Mucosa of rectum (tissue), 2 donors: ENCODE measurements around the gene CORO7.

Experiments
- H3K27ac ChIP-seq, 2 donors: one replicate each; pipeline ENCODE4 v1.7.0; 2013; ENCODE audit warnings: inconsistent platforms in 2 of 2, low read depth in 2 of 2, low read length in 2 of 2
- H3K27me3 ChIP-seq, 2 donors: one replicate each; pipeline ENCODE4 v1.7.0; 2013; ENCODE audit warnings: low read length in 2 of 2; ENCODE audit not compliant: control insufficient read depth in 2 of 2, insufficient read depth in 2 of 2
- H3K36me3 ChIP-seq, 2 donors: one replicate each; pipeline ENCODE4 v1.7.0; 2013; ENCODE audit warnings: low read length in 2 of 2; ENCODE audit not compliant: control insufficient read depth in 2 of 2, insufficient read depth in 2 of 2
- H3K4me1 ChIP-seq, 2 donors: one replicate each; pipeline ENCODE4 v1.7.0; 2013; ENCODE audit warnings: low read length in 2 of 2, mild to moderate bottlenecking in 1 of 2; ENCODE audit not compliant: control insufficient read depth in 2 of 2, insufficient read depth in 2 of 2
- H3K4me3 ChIP-seq, 2 donors: one replicate each; pipeline ENCODE4 v1.7.0; 2013; ENCODE audit warnings: low read length in 2 of 2
- H3K9ac ChIP-seq, 2 donors: one replicate each; pipeline ENCODE4 v1.7.0; 2013; ENCODE audit warnings: low read length in 2 of 2, low read depth in 1 of 2, mild to moderate bottlenecking in 1 of 2
- H3K9me3 ChIP-seq, 2 donors: one replicate each; pipeline ENCODE4 v1.7.0; 2013; ENCODE audit warnings: low read length in 2 of 2; ENCODE audit not compliant: control insufficient read depth in 2 of 2
- donor health status: healthy.
- donor health status: Normal muscosa, but diverticular disease.

The CORO7 gene

GRCh38 chr16:4390266-4391260 is 25.8 kb downstream of the CORO7 start:
- Histone ChIP-seq H3K36me3 (peaks cover 20 to 29% of the 10 kb centered on the region in 2 donors), H3K9me3 (no peaks in the 10 kb centered on the region), H3K4me1 (no peaks in the 10 kb centered on the region), H3K9ac (no peak overlapping the region), H3K4me3 (no peak overlapping the region), H3K27ac (no peak overlapping the region), H3K27me3 (no peaks in the 10 kb centered on the region)

DNA sequence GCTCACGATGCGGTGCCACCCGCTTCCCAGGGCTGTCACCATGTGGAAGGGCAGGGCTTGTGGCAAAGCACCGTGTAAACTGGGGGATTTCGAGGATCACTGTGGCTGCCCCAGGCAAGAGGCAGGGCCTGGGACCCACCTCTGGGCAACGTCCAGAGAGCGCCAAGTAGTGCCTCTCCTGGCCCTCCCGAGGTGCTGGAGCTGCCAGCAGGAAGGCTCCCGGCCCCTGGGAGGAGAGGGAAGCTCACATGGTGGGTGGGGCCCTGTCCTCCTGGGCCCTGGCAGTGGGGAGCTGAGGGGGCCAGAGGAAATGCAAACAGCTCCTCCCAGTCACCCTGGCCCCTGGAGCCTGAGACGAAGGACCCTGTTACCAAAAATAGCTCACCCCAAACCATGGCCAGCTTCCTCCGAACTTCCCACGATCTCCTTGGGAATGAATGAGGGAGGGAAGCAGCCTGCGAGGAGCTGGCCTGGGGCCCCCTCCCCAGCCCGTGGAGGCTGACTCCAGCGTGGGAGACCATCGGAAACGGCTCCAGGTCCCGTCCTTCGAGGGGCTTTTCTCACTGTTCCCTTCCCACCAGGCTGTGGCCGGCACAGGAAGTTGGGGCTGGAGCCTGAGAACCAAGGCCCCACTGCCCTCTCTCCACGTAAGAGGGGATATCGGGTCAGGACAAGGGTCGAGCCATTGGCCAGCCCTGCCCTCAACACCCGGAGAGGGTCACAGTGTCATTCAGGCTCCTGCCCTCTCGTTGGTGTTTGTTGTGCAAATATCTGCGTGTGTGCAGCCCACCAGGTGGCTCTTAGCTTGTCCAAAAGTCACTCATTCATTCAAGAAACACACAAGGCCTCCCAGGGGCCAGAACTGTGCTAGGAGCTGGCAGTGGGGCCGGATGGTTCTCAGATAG is 27.1 kb downstream of the CORO7 start:
- H3K9me3 ChIP-seq: no peaks in the 10 kb centered on the region
- H3K27ac ChIP-seq: no peak overlapping the region
- H3K36me3 ChIP-seq: peaks cover 18 to 24% of the 10 kb centered on the region in 2 donors
- no peaks in the 10 kb centered on the region for H3K27me3 ChIP-seq
- H3K9ac ChIP-seq: no peak overlapping the region
- H3K4me3 ChIP-seq: no peak overlapping the region
- H3K4me1 ChIP-seq: no peaks in the 10 kb centered on the region

DNA sequence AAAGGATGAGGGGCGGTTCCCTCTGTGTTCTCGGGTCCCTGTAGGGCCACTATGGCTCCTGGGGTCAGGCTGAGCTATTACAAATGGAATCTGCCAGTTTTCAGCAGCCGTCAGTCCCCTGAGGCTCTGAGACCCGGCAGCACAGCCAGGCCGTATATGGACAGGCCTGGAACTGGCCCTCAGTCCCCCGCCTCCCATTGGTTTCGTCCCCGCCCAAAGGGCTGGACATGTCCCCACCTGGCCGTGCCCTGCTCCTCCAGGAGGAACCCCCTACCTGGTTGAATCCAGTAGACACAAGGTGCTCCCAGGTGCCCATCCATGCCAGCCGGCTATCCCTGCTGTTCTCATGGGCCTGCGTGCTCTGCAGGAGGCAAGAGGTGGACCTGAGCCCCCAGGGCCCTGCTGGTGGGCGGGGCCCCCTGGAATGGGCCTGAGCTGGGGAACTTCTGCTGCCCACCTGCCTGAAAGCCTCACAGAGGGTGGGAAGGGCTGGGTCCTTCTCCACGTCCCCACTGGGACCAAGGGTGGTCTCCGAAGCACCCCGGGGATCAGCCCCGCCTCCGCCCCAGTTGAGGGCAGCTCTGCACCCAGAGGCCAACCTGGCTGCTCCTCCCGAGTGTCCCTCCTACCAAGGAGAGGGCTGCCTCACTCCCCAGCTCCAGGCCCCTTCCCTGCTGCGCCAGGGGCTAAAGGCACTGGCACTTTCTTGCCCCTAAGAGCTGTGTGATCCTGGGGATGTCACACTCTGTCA is 27.9 kb downstream of the CORO7 start:
- no peaks in the 10 kb centered on the region for H3K4me1 ChIP-seq
- H3K27me3 ChIP-seq: no peaks in the 10 kb centered on the region
- no peak overlapping the region for H3K4me3 ChIP-seq
- peaks cover 21 to 26% of the 10 kb centered on the region in 2 donors for H3K36me3 ChIP-seq
- H3K27ac ChIP-seq: no peak overlapping the region
- no peaks in the 10 kb centered on the region for H3K9me3 ChIP-seq
- no peak overlapping the region for H3K9ac ChIP-seq

GRCh38 chr16:4387781-4388180 is 28.6 kb downstream of the CORO7 start:
- Histone ChIP-seq H3K9ac (no peak overlapping the region), H3K4me3 (no peak overlapping the region), H3K27me3 (no peaks in the 10 kb centered on the region), H3K27ac (no peak overlapping the region), H3K4me1 (no peaks in the 10 kb centered on the region), H3K9me3 (no peaks in the 10 kb centered on the region), H3K36me3 (peaks cover 21 to 25% of the 10 kb centered on the region in 2 donors)

- no peak overlapping the region for H3K4me3 ChIP-seq
- H3K27ac ChIP-seq: no peak overlapping the region
Observed at GRCh38 chr16:4386951-4387565, 29.3 kb downstream of the CORO7 start.

GRCh38 chr16:4386451-4386805 is 30.0 kb downstream of the CORO7 start:
- no peak overlapping the region for H3K9ac ChIP-seq
- no peaks in the 10 kb centered on the region for H3K9me3 ChIP-seq
- H3K27ac ChIP-seq: no peak overlapping the region
- H3K36me3 ChIP-seq: peaks cover 25% of the 10 kb centered on the region in 2 donors
- no peaks in the 10 kb centered on the region for H3K4me1 ChIP-seq
- H3K27me3 ChIP-seq: no peaks in the 10 kb centered on the region
- H3K4me3 ChIP-seq: no peak overlapping the region

More at GRCh38 chr16:4386951-4387565, 29.3 kb downstream of the CORO7 start:
- H3K36me3 ChIP-seq: peaks cover 24 to 25% of the 10 kb centered on the region in 2 donors
- no peaks in the 10 kb centered on the region for H3K27me3 ChIP-seq
- H3K9ac ChIP-seq: no peak overlapping the region
- H3K9me3 ChIP-seq: no peaks in the 10 kb centered on the region
- no peaks in the 10 kb centered on the region for H3K4me1 ChIP-seq

DNA sequence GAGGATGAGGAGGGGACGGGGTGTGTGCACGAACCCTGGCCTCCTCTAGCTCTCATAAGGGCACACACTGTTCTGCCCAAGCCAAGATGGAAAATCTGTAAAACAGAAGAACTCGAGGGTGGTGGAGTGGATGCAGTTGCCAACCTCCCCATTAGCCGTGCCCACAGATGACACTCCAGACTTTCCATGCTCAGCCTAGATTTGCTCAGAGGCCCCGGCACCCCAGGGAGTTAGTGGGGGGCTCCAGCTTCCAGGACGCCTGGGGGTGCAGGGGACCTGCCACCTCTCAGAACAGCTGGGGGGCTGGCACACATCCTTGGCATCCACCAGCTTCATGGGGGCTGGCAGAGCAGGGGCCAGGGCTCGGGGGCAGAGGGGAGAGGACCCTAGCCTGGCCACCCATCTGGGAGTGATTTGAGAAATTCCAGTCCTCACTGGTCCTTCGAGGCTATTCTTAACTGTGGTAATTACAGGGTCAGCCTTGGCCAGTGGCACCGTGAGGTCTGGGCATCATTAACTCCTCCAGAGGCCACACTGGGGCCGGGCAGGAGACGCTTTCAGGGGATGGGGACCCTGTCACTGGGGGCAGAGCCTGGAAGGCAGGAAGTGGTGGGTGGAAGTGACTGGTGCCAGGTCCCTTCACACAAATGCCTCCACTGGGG is 30.5 kb downstream of the CORO7 start:
- H3K9me3 ChIP-seq: no peaks in the 10 kb centered on the region
- no peak overlapping the region for H3K4me3 ChIP-seq
- H3K9ac ChIP-seq: no peak overlapping the region
- H3K36me3 ChIP-seq: peaks cover 25 to 28% of the 10 kb centered on the region in 2 donors
- no peaks in the 10 kb centered on the region for H3K27me3 ChIP-seq
- no peak overlapping the region for H3K27ac ChIP-seq
- no peaks in the 10 kb centered on the region for H3K4me1 ChIP-seq

DNA sequence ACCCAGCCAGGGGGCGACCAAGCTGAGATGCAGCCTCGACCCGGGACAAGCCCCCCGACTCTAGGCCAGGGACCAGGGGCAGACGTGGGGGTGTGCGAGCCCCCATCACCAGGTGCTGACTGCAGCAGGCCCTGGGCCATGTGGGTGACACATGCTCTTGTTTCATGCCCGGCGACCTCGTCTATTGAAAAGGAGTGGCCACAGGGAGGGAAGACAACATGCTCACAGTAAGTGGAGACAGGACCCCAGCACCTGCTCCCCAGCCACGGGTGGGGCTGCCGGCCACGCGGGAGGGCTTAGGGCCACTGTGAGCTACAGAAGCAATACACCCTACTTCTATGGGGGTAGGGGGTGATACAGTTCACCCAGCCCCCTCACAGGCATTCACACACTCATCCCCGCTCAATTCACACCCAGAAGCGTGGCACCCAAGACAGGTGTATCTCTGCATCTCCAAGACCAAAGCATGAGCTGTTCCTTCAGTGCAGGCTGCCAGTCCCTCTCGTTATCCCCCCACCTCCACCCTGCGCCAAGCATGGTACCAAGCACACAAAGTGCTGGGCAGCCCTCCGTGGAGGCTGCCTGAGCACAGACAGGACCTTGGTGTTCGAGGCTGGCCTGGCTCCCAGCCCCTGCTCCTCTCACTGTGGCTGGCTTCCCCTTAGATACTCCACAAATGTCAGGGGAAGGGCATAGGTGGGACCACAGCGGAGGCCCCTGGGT is 31.2 kb downstream of the CORO7 start:
- Histone ChIP-seq H3K27me3 (no peaks in the 10 kb centered on the region), H3K9ac (no peak overlapping the region), H3K36me3 (peaks cover 21 to 23% of the 10 kb centered on the region in 2 donors), H3K4me3 (no peak overlapping the region), H3K9me3 (no peaks in the 10 kb centered on the region), H3K27ac (no peak overlapping the region), H3K4me1 (no peaks in the 10 kb centered on the region)
